Esophagus muscularis mucosa (tissue), 4 donors: ENCODE measurements around the gene THSD4.

Experiments used
- CTCF ChIP-seq, 3 experiments: fragments of 200-600 bp in 2 of 3; fragments of 450-650 bp in 1 of 3; sonication (generic) in 2 of 3; IDR thresholded peaks; one replicate each; pipeline ENCODE4 v1.5.1; 2017 to 2019; ENCODE audit warnings: antibody characterized with exemption in 3 of 3, mild to moderate bottlenecking in 2 of 3, moderate library complexity in 1 of 3
- EP300 ChIP-seq: sonication (generic); formaldehyde crosslinking; IDR thresholded peaks from one replicate; pipeline ENCODE4 v1.6.1; 2017; ENCODE audit warnings: antibody characterized with exemption
- POLR2A ChIP-seq: fragments of 450-650 bp; IDR thresholded peaks from one replicate; pipeline ENCODE4 v1.6.1; 2017; ENCODE audit warnings: antibody characterized with exemption, moderate library complexity, mild to moderate bottlenecking, low read depth
- POLR2AphosphoS5 ChIP-seq, 2 donors: sonication (generic); formaldehyde crosslinking; IDR thresholded peaks; one replicate each; pipeline ENCODE4 v1.6.1; 2017; ENCODE audit warnings: antibody characterized with exemption in 2 of 2

GRCh38 chr15:71600237-71600636, 485.0 kb downstream of the THSD4 start:
- TF ChIP-seq CTCF (IDR thresholded peaks at IDR 0.05): no peak
- TF ChIP-seq EP300: no peak
- no peak for TF ChIP-seq POLR2A
- TF ChIP-seq POLR2AphosphoS5 (IDR thresholded peaks at IDR 0.05): no peak
